K562 (cell line): Measurements from ENCODE around the gene WNT3. TPM values are rescaled to one million over a fixed set of nuclear protein-coding genes. Genes with fewer than 3 reads are reported as not detected.

Source experiments
- GABPB2 ChIP-seq: fragments of 250-450 bp; sonication (Bioruptor Pico); conservative IDR thresholded peaks from 2 replicates; pipeline ENCODE4 v1.5.1; 2021; ENCODE audit warnings: mild to moderate bottlenecking
- HMGN3 ChIP-seq: IDR thresholded peaks from 2 replicates; pipeline ENCODE4 v1.6.1; 2011; ENCODE audit warnings: borderline replicate concordance, low read depth, mild to moderate bottlenecking, mixed read lengths, low read length; ENCODE audit not compliant: insufficient read length; ENCODE audit errors: extremely low read depth
- NFIX ChIP-seq: fragments of 250-450 bp; sonication (Bioruptor Pico); IDR thresholded peaks from 2 replicates; pipeline ENCODE4 v1.4.0; 2020; ENCODE audit warnings: low read depth, mild to moderate bottlenecking, moderate library complexity
- TRIM24 ChIP-seq, 2 experiments: fragments of 450-650 bp; IDR thresholded peaks; 2 replicates each; pipeline ENCODE4 v1.6.1; 2016
- ZNF778 ChIP-seq: fragments of 450-650 bp; formaldehyde crosslinking; IDR thresholded peaks from 2 replicates; pipeline ENCODE4 v1.4.0; 2020; ENCODE audit warnings: mild to moderate bottlenecking, moderate library complexity
- ZNF780A ChIP-seq: fragments of 250-450 bp; sonication (Bioruptor Pico); IDR thresholded peaks from 2 replicates; pipeline ENCODE4 v1.5.0; 2021; ENCODE audit warnings: mild to moderate bottlenecking
- polyA plus RNA-seq, 8 experiments: library from polyadenylated mRNA; depleted of rRNA in 4 of 8; stranded (reverse) in 5 of 8; unstranded in 3 of 8; fragments of >200 nt; fragmentation: Nextera tagmentation in 2 of 8; fragmentation: Illumina TruSeq in 1 of 8; extraction: Ambion mirVana in 2 of 8; extraction: Trizol in 1 of 8; gene quantifications; 2 replicates each; pipeline versions ENCODE4 v1.2.1 to v1.2.3, GENCODE V29; 2011 to 2014; ENCODE audit warnings: inconsistent platforms in 1 of 8, missing spikeins in 1 of 8
- total RNA-seq, 7 experiments: library from RNA; depleted of rRNA in 6 of 7; stranded (reverse); fragments of >200 nt in 6 of 7; fragmentation: Illumina TruSeq in 2 of 7; extraction: Trizol in 2 of 7; gene quantifications; 2 replicates each; pipeline versions ENCODE4 v1.2.1 to v1.2.3, GENCODE V29; 2011 to 2021; ENCODE audit warnings: low replicate concordance in 1 of 7
- TF ChIP-seq, protein P1 (sequence below), 2 experiments: fragments of 450-650 bp; formaldehyde crosslinking in 1 of 2; IDR thresholded peaks; 2 replicates each; pipeline versions ENCODE4 v1.4.0 to v1.6.1; 2014 to 2020; ENCODE audit warnings: mild to moderate bottlenecking in 2 of 2, borderline replicate concordance in 1 of 2, low read depth in 1 of 2
- TF ChIP-seq, protein P2 (sequence below): fragments of 450-650 bp; formaldehyde crosslinking; IDR thresholded peaks from 2 replicates; pipeline ENCODE4 v1.4.0; 2022; ENCODE audit warnings: missing genetic modification characterization

The WNT3 gene
- total and polyA plus RNA-seq, 9 of the 15 experiments (the other 6 are each of a cell fraction or from before 2014, with no cell fraction given): 1.5 to 6.1 (median 3.3) TPM

DNA sequence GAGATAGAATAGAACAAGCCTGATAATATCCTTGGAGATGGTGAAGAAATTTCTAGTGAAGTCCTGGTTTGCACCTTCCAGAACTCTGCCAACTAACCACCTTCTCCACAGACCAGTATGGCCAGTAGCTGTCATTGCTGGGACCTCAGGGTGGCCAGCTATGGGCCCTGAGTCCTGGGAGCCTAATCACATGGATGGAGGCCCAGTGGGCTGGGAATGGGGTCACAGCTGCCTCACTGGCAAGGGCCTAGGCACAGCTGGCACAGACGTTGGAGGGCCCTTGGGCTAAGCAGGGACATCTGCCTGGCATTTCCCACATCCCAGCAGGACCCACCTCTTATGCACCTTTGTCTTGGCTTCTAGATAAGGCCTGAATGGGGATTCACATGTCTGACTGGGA, 7.6 kb upstream of the WNT3 start (continued):
- TF ChIP-seq, protein P1, sequence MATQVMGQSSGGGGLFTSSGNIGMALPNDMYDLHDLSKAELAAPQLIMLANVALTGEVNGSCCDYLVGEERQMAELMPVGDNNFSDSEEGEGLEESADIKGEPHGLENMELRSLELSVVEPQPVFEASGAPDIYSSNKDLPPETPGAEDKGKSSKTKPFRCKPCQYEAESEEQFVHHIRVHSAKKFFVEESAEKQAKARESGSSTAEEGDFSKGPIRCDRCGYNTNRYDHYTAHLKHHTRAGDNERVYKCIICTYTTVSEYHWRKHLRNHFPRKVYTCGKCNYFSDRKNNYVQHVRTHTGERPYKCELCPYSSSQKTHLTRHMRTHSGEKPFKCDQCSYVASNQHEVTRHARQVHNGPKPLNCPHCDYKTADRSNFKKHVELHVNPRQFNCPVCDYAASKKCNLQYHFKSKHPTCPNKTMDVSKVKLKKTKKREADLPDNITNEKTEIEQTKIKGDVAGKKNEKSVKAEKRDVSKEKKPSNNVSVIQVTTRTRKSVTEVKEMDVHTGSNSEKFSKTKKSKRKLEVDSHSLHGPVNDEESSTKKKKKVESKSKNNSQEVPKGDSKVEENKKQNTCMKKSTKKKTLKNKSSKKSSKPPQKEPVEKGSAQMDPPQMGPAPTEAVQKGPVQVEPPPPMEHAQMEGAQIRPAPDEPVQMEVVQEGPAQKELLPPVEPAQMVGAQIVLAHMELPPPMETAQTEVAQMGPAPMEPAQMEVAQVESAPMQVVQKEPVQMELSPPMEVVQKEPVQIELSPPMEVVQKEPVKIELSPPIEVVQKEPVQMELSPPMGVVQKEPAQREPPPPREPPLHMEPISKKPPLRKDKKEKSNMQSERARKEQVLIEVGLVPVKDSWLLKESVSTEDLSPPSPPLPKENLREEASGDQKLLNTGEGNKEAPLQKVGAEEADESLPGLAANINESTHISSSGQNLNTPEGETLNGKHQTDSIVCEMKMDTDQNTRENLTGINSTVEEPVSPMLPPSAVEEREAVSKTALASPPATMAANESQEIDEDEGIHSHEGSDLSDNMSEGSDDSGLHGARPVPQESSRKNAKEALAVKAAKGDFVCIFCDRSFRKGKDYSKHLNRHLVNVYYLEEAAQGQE (IDR thresholded peaks at IDR 0.05; ENCODE audit: borderline replicate concordance): no peak
- TF ChIP-seq, protein P1 (CRISPR knock-in tag; IDR thresholded peaks at IDR 0.05; ENCODE audit: low read depth): no peak
- TF ChIP-seq HMGN3: no peak
- no peak for TF ChIP-seq NFIX
- TF ChIP-seq TRIM24 (IDR thresholded peaks at IDR 0.05): no peak
- TF ChIP-seq, protein P2, sequence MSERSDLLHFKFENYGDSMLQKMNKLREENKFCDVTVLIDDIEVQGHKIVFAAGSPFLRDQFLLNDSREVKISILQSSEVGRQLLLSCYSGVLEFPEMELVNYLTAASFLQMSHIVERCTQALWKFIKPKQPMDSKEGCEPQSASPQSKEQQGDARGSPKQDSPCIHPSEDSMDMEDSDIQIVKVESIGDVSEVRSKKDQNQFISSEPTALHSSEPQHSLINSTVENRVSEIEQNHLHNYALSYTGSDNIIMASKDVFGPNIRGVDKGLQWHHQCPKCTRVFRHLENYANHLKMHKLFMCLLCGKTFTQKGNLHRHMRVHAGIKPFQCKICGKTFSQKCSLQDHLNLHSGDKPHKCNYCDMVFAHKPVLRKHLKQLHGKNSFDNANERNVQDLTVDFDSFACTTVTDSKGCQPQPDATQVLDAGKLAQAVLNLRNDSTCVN: no peak
- no peak for TF ChIP-seq GABPB2 (CRISPR knock-in tag)
- TF ChIP-seq ZNF778: no peak
- TF ChIP-seq ZNF780A (CRISPR knock-in tag): no peak
- TF ChIP-seq, all 486 proteins: peak for 0
